ENCODE data around the gene RFC3. TPM values are rescaled to one million over a fixed set of nuclear protein-coding genes. Genes with fewer than 3 reads are reported as not detected.

RFC3 gene
- total RNA-seq, 1 experiment from 2014 or later: 59.2 TPM

DNA sequence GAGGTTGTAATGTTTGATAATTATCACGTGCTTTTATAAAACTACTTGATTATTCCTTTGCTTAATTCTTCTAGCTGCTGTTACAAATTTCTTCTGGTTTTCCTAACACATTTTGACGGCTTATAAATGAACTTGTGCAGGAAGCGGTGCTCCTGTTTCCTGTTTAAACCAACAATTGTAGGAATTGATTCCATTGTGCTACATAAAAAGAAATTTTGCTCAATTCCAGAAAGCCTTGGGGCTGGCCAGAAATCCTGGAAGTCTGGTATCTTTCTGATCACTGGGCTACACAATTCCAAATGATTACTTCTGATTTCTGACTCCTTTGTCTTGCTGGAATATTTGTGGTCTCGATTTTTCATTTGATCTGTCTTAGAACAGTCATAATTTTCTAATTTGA, 14.9 kb downstream of the RFC3 start:
- Mint-ChIP-seq H3K27ac (no peak overlapping the region), H3K9me3 (no peaks in the 10 kb centered on the region), H3K4me3 (no peak overlapping the region), H3K27me3 (ENCODE audit: low read depth) (no peaks in the 10 kb centered on the region), H3K36me3 (ENCODE audit: insufficient read depth in 1 of 3, low read depth in 3 of 3) (peaks cover 22 to 77% (median 74%) of the 10 kb centered on the region in 3 experiments; a peak in 6 of 7 replicates), H3K4me1 (no peaks in the 10 kb centered on the region)
- H3K18ac ChIP-seq (ENCODE audit: insufficient read length, low read depth, low read length): no peak overlapping the region
- H4K8ac ChIP-seq (replicated peaks; ENCODE audit: insufficient read length, low read depth, low read length): no peak overlapping the region
- no peak overlapping the region for H3T11ph ChIP-seq (ENCODE audit: low read length)
- H3K23me2 ChIP-seq (ENCODE audit: insufficient read length, low read depth, low read length, poor library complexity, severe bottlenecking): peaks cover 2% of the 10 kb centered on the region
- H3K27me3 ChIP-seq (ENCODE audit: insufficient read depth, low read length): no peaks in the 10 kb centered on the region
- H3K79me2 ChIP-seq (ENCODE audit: insufficient read depth, low read length): no peaks in the 10 kb centered on the region; the same call in 1 of the 2 replicates
- H2AFZ ChIP-seq (ENCODE audit: low read length): no peak overlapping the region
- WGBS (ENCODE audit: extremely low coverage, insufficient read length, low lambda C conversion rate): no CpG with 5 or more reads among the region's 4 CpGs
- H2BK120ac ChIP-seq (ENCODE audit: low read depth, low read length, poor library complexity, severe bottlenecking): no peak overlapping the region
- H3K23ac ChIP-seq (ENCODE audit: insufficient read length, low read depth, low read length): no peak overlapping the region
- H3K9me3 ChIP-seq (ENCODE audit: control insufficient read depth, low read depth, low read length): no peaks in the 10 kb centered on the region
- no peak overlapping the region for H3K9ac ChIP-seq (ENCODE audit: extremely low read depth, insufficient read length, low read length)
- H3K4ac ChIP-seq (ENCODE audit: low read depth, low read length): no peak overlapping the region
- no peak overlapping the region for H3K4me2 ChIP-seq (ENCODE audit: insufficient read depth, insufficient read length, low read length)
- H2AK5ac ChIP-seq (ENCODE audit: insufficient read length, low read length): no peak overlapping the region
- peaks cover 5% of the 10 kb centered on the region for H3K79me1 ChIP-seq (ENCODE audit: insufficient read depth, low read depth, low read length, poor library complexity, severe bottlenecking)
- no peak overlapping the region for H2BK20ac ChIP-seq (ENCODE audit: low read depth, low read length, poor library complexity, severe bottlenecking)
- no peak overlapping the region for H4K5ac ChIP-seq (ENCODE audit: insufficient read length, low read depth, low read length)
- no peaks in the 10 kb centered on the region for H3K4me1 ChIP-seq (ENCODE audit: insufficient read depth, low read length)
- H2BK5ac ChIP-seq (ENCODE audit: insufficient read length, low read length): no peak overlapping the region
- H4K91ac ChIP-seq (ENCODE audit: insufficient read length, low read depth, low read length): no peak overlapping the region
- H3K56ac ChIP-seq (ENCODE audit: insufficient read length, low read depth, low read length): no peak overlapping the region
- no peaks in the 10 kb centered on the region for H4K20me1 ChIP-seq (ENCODE audit: control insufficient read depth, insufficient read depth, insufficient read length)
- no peak overlapping the region for H3K27ac ChIP-seq (ENCODE audit: insufficient read length, low read depth, low read length)
- TF ChIP-seq, protein P1, sequence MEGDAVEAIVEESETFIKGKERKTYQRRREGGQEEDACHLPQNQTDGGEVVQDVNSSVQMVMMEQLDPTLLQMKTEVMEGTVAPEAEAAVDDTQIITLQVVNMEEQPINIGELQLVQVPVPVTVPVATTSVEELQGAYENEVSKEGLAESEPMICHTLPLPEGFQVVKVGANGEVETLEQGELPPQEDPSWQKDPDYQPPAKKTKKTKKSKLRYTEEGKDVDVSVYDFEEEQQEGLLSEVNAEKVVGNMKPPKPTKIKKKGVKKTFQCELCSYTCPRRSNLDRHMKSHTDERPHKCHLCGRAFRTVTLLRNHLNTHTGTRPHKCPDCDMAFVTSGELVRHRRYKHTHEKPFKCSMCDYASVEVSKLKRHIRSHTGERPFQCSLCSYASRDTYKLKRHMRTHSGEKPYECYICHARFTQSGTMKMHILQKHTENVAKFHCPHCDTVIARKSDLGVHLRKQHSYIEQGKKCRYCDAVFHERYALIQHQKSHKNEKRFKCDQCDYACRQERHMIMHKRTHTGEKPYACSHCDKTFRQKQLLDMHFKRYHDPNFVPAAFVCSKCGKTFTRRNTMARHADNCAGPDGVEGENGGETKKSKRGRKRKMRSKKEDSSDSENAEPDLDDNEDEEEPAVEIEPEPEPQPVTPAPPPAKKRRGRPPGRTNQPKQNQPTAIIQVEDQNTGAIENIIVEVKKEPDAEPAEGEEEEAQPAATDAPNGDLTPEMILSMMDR (conservative IDR thresholded peaks at IDR 0.05): no peak
- no peak overlapping the region for H2BK12ac ChIP-seq (ENCODE audit: insufficient read length, low read depth, low read length)
- no peak overlapping the region for H2BK15ac ChIP-seq (ENCODE audit: low read depth, low read length)
- DNase-seq: no peak
- H3K14ac ChIP-seq (ENCODE audit: insufficient read depth, low read length): no peak overlapping the region

Data from H9 (cell line).